Uterus (tissue), 2 donors: Measurements from ENCODE around the gene SLCO3A1.

ENCODE experiments used
- POLR2A ChIP-seq, 2 donors: fragments of 450-650 bp; IDR thresholded peaks; one replicate each; pipeline ENCODE4 v1.6.1; 2016; ENCODE audit warnings: antibody characterized with exemption in 2 of 2, mild to moderate bottlenecking in 1 of 2, moderate library complexity in 1 of 2
- TF ChIP-seq, protein P1 (sequence below), 4 experiments: fragments of 200-600 bp in 2 of 4; fragments of 450-650 bp in 2 of 4; sonication (generic) in 2 of 4; IDR thresholded peaks; one replicate each; pipeline ENCODE4 v1.5.1; 2016 to 2019; ENCODE audit warnings: antibody characterized with exemption in 4 of 4, mild to moderate bottlenecking in 2 of 4, moderate library complexity in 1 of 4

DNA sequence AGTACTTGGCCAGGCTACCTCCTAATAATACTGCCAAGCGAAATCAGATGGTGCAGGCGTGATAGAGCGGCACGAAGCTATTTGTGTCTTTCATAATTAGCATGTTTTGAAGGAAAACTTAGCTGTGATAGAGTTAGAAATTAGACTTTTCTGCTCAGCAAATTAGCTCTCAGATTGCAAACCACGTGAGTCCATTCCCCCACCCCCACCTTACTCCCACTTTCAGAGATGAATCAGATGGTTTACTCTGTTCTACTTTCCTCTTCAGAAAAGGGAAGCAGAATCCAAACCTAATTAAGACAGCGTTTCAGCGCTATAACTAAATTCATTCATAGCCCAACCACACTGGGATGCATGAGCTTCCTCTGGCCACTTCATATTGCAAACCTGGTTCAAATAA lies 214.6 kb downstream of the SLCO3A1 start:
- no peak for TF ChIP-seq POLR2A (IDR thresholded peaks at IDR 0.05)
- TF ChIP-seq, protein P1, sequence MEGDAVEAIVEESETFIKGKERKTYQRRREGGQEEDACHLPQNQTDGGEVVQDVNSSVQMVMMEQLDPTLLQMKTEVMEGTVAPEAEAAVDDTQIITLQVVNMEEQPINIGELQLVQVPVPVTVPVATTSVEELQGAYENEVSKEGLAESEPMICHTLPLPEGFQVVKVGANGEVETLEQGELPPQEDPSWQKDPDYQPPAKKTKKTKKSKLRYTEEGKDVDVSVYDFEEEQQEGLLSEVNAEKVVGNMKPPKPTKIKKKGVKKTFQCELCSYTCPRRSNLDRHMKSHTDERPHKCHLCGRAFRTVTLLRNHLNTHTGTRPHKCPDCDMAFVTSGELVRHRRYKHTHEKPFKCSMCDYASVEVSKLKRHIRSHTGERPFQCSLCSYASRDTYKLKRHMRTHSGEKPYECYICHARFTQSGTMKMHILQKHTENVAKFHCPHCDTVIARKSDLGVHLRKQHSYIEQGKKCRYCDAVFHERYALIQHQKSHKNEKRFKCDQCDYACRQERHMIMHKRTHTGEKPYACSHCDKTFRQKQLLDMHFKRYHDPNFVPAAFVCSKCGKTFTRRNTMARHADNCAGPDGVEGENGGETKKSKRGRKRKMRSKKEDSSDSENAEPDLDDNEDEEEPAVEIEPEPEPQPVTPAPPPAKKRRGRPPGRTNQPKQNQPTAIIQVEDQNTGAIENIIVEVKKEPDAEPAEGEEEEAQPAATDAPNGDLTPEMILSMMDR (IDR thresholded peaks at IDR 0.05) = no peak
